Left lung (tissue), 10 donors: ENCODE results near the gene FAM241B. TPM values are rescaled to one million over a fixed set of nuclear protein-coding genes. Genes with fewer than 3 reads are reported as not detected.

Experiments
- ATAC-seq: fragments of 200-7000 bp; cut with Tn5 transposase; one replicate; pipeline ENCODE4 v1.9.1; 2020; ENCODE audit warnings: moderate library complexity
- DNase-seq, 4 donors: peaks; one replicate each; pipeline ENCODE4 v3.0.0-alpha.2; 2013 to 2020
- H3K27ac ChIP-seq, 2 donors: fragments of 200-600 bp; sonication (generic) in 1 of 2; one replicate each; pipeline versions ENCODE4 v1.5.0 to v1.8.0; 2020 to 2021
- H3K27me3 ChIP-seq, 2 donors: fragments of 200-600 bp; sonication (generic) in 1 of 2; one replicate each; pipeline versions ENCODE4 v1.5.0 to v1.8.0; 2020 to 2021
- H3K36me3 ChIP-seq, 2 donors: fragments of 200-600 bp; sonication (generic) in 1 of 2; one replicate each; pipeline versions ENCODE4 v1.5.0 to v1.8.0; 2020 to 2021
- H3K4me1 ChIP-seq, 2 donors: fragments of 200-600 bp; one replicate each; pipeline ENCODE4 v1.8.0; 2021
- H3K4me3 ChIP-seq, 2 donors: fragments of 200-600 bp; sonication (generic) in 1 of 2; one replicate each; pipeline versions ENCODE4 v1.5.0 to v1.8.0; 2020 to 2021; ENCODE audit warnings: mild to moderate bottlenecking in 1 of 2
- H3K9me3 ChIP-seq, 2 donors: fragments of 200-600 bp; sonication (generic) in 1 of 2; one replicate each; pipeline versions ENCODE4 v1.5.0 to v1.8.0; 2020 to 2021
- intact Hi-C, 2 donors: fragments of 100-400 bp; cut with DNase I; formaldehyde crosslinking; loops; one replicate each; pipeline versions ENCODE4 v1.11.2 to v1.14.2; 2022
- polyA plus RNA-seq, 6 donors: library from polyadenylated mRNA; unstranded; fragments of 120-200 nt; gene quantifications; one replicate each; pipeline ENCODE4 v1.2.1, GENCODE V29; 2013; ENCODE audit not compliant: insufficient read length in 6 of 6
- total RNA-seq, 2 donors: library from RNA; stranded (reverse); fragmentation: NEBNext Ultra II Directional; extraction: Animal tissue kit (Norgen Biotek cat#: 25700); gene quantifications; one replicate each; pipeline ENCODE4 v1.2.1, GENCODE V29; 2021
- TF ChIP-seq, protein P1 (sequence below), 2 donors: fragments of 200-600 bp; sonication (generic) in 1 of 2; IDR thresholded peaks; one replicate each; pipeline versions ENCODE4 v1.5.0 to v1.8.0; 2021; ENCODE audit warnings: antibody characterized with exemption in 2 of 2
- donor health status: DM: no; HTN: yes; CAD: no.
- donor health status: DM: no; HTN: no; CAD: no.

Gene FAM241B
- total and polyA plus RNA-seq, 8 donors, result 6.1 to 9.6 (median 7.3) TPM

- DNase-seq (no peak), ATAC-seq (no peak)
These were observed 22.2 kb downstream of the FAM241B start for GRCh38 chr10:69652111-69652856.

GRCh38 chr10:69652857-69653199 lies 22.8 kb downstream of the FAM241B start:
- Histone ChIP-seq H3K27ac (no peak overlapping the region), H3K4me1 (no peaks in the 10 kb centered on the region), H3K4me3 (no peak overlapping the region), H3K9me3 (no peaks in the 10 kb centered on the region), H3K27me3 (peaks cover 0 to 25% of the 10 kb centered on the region in 2 donors), H3K36me3 (no peaks in the 10 kb centered on the region)
- TF ChIP-seq, protein P1, sequence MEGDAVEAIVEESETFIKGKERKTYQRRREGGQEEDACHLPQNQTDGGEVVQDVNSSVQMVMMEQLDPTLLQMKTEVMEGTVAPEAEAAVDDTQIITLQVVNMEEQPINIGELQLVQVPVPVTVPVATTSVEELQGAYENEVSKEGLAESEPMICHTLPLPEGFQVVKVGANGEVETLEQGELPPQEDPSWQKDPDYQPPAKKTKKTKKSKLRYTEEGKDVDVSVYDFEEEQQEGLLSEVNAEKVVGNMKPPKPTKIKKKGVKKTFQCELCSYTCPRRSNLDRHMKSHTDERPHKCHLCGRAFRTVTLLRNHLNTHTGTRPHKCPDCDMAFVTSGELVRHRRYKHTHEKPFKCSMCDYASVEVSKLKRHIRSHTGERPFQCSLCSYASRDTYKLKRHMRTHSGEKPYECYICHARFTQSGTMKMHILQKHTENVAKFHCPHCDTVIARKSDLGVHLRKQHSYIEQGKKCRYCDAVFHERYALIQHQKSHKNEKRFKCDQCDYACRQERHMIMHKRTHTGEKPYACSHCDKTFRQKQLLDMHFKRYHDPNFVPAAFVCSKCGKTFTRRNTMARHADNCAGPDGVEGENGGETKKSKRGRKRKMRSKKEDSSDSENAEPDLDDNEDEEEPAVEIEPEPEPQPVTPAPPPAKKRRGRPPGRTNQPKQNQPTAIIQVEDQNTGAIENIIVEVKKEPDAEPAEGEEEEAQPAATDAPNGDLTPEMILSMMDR (IDR thresholded peaks at IDR 0.05), result no peak
- no peak for DNase-seq
- intact Hi-C loops, result loop anchor here in 1 of 2 donors (10.0 kb wide), 1 partner anchor 152 kb away; the partner anchor contains the start of gene COL13A1
- ATAC-seq, result no peak

More at GRCh38 chr10:69652111-69652856, 22.2 kb downstream of the FAM241B start:
- Histone ChIP-seq H3K9me3 (no peaks in the 10 kb centered on the region), H3K36me3 (no peaks in the 10 kb centered on the region), H3K4me3 (no peak overlapping the region), H3K4me1 (no peaks in the 10 kb centered on the region), H3K27me3 (peaks cover 0 to 20% of the 10 kb centered on the region in 2 donors), H3K27ac (no peak overlapping the region)
- intact Hi-C loops, result loop anchor here in 1 of 2 donors (10.0 kb wide), 1 partner anchor 153 kb away; the partner anchor contains the start of gene COL13A1
- TF ChIP-seq, protein P1 (IDR thresholded peaks at IDR 0.05), result no peak

DNA sequence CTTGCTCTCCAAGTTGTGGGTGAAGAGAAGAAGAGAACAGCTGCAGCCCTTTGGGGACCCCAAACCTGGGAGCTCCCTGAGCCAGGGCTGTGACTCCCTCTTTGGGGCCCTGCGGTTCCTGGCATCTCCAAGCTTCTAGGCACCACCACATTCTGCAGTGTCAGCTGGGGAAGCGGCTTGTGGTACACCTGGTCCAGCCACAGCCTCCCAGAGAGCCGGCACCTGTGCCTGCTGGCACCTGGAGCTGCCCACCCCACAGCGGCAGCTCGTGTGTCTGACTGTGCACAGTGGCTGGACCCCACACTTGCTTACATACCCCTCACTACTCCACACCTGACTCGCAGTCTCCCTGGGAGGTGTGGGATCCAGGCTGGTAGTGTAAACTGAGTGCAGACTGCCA lies 23.5 kb downstream of the FAM241B start:
- TF ChIP-seq, protein P1 (IDR thresholded peaks at IDR 0.05), result no peak
- no peak for DNase-seq
- H3K27ac ChIP-seq, result no peak overlapping the region
- H3K9me3 ChIP-seq, result no peaks in the 10 kb centered on the region
- H3K4me1 ChIP-seq, result no peaks in the 10 kb centered on the region
- H3K4me3 ChIP-seq, result no peak overlapping the region
- no peak for ATAC-seq
- intact Hi-C loops, result loop anchor here in 1 of 2 donors (10.0 kb wide), 1 partner anchor 151 kb away; the partner anchor contains the start of gene COL13A1
- peaks cover 0 to 32% of the 10 kb centered on the region in 2 donors for H3K27me3 ChIP-seq
- H3K36me3 ChIP-seq, result no peaks in the 10 kb centered on the region

- H3K4me1 ChIP-seq, result no peaks in the 10 kb centered on the region
- no peaks in the 10 kb centered on the region for H3K9me3 ChIP-seq
- no peaks in the 10 kb centered on the region for H3K36me3 ChIP-seq
- H3K27ac ChIP-seq, result no peak overlapping the region
- TF ChIP-seq, protein P1 (IDR thresholded peaks at IDR 0.05), result no peak
- no peak overlapping the region for H3K4me3 ChIP-seq
- ATAC-seq (no peak), DNase-seq (no peak)
- intact Hi-C loops, result loop anchor here in 1 of 2 donors (10.0 kb wide), 1 partner anchor 150 kb away; the partner anchor contains the start of gene COL13A1
- H3K27me3 ChIP-seq, result peaks cover 0 to 41% of the 10 kb centered on the region in 2 donors
These were observed 25.2 kb downstream of the FAM241B start for GRCh38 chr10:69655124-69655867.
